A549 (cell line): ENCODE measurements around the gene ZNF860. TPM values are rescaled to one million over a fixed set of nuclear protein-coding genes. Genes with fewer than 3 reads are reported as not detected.

Source experiments
- ATAC-seq, 2 experiments: fragments of 200-7000 bp in 1 of 2; fragments of >200 bp in 1 of 2; cut with Nextera tagmentation in 1 of 2; cut with Tn5 transposase in 1 of 2; 3 replicates each; pipeline versions ENCODE4 v1.8.0 to v1.9.1; 2018 to 2020; ENCODE audit warnings: mild to moderate bottlenecking in 1 of 2, moderate library complexity in 1 of 2
- CTCF ChIA-PET: fragments of 300-600 bp; sonication (Branson Sonifier 250); formaldehyde crosslinking; extraction: SDS; loops from one replicate; lab custom pipeline; 2021; ENCODE audit warnings: antibody characterized with exemption, inconsistent platforms; lab: Yijun Ruan, JAX
- POLR2A ChIA-PET: fragments of 350-600 bp; formaldehyde crosslinking; extraction: SDS; loops from one replicate; lab custom pipeline; 2021; ENCODE audit warnings: antibody characterized with exemption, inconsistent platforms; lab: Yijun Ruan, JAX
- DNase-seq, 2 experiments: peaks; one replicate each; pipeline versions ENCODE4 v3.0.0 to v3.0.0-alpha.2; 2011 to 2016; ENCODE audit warnings: low read depth in 1 of 2, low spot score in 1 of 2
- FAIRE-seq: peaks from 2 replicates; lab custom pipeline; 2011; peaks lifted over from hg19 to GRCh38; lab: Jason Lieb, UNC
- H3K27ac ChIP-seq, 2 experiments: fragments of >200 bp; sonication (Bioruptor Twin); formaldehyde crosslinking; 3 replicates each; pipeline ENCODE4 v1.5.1; 2016 to 2017
- H3K4me1 ChIP-seq: fragments of >200 bp; sonication (Bioruptor Twin); formaldehyde crosslinking; 3 replicates; pipeline ENCODE4 v1.6.1; 2016
- H3K4me2 ChIP-seq: fragments of >200 bp; sonication (Bioruptor Twin); formaldehyde crosslinking; 3 replicates; pipeline ENCODE4 v1.6.1; 2016
- H3K4me3 ChIP-seq: fragments of >200 bp; sonication (Bioruptor Twin); formaldehyde crosslinking; 3 replicates; pipeline ENCODE4 v1.5.1; 2016
- H3K9me3 ChIP-seq: fragments of >200 bp; sonication (Bioruptor Twin); formaldehyde crosslinking; 3 replicates; pipeline ENCODE4 v1.6.1; 2016
- BHLHE40 ChIP-seq: IDR thresholded peaks from 2 replicates; pipeline ENCODE4 v1.6.1; 2012; ENCODE audit warnings: low read depth, low read length, inconsistent platforms
- CBX2 ChIP-seq: fragments of 200-600 bp; sonication (generic); IDR thresholded peaks from 2 replicates; pipeline ENCODE4 v1.6.1; 2016; ENCODE audit warnings: low read depth, mild to moderate bottlenecking, borderline replicate concordance
- CBX8 ChIP-seq: fragments of 200-600 bp; sonication (generic); IDR thresholded peaks from 2 replicates; pipeline ENCODE4 v1.6.1; 2016
- CHD4 ChIP-seq: fragments of 200-600 bp; sonication (generic); IDR thresholded peaks from 2 replicates; pipeline ENCODE4 v1.6.1; 2016; ENCODE audit warnings: antibody characterized with exemption, mild to moderate bottlenecking, borderline replicate concordance
- EHMT2 ChIP-seq: fragments of 200-600 bp; sonication (generic); IDR thresholded peaks from 2 replicates; pipeline ENCODE4 v1.6.1; 2016; ENCODE audit warnings: antibody characterized with exemption, low read depth, mild to moderate bottlenecking, moderate library complexity
- ELK1 ChIP-seq: fragments of 150-350 bp; IDR thresholded peaks from 2 replicates; pipeline ENCODE4 v1.6.1; 2014; ENCODE audit warnings: low read depth, mild to moderate bottlenecking, low read length
- ESRRA ChIP-seq: fragments of 150-350 bp; IDR thresholded peaks from 2 replicates; pipeline ENCODE4 v1.6.1; 2014; ENCODE audit warnings: mild to moderate bottlenecking, low read length, borderline replicate concordance
- FOSB ChIP-seq: fragments of 250-450 bp; sonication (Bioruptor Pico); IDR thresholded peaks from 2 replicates; pipeline ENCODE4 v1.5.0; 2020; ENCODE audit warnings: mild to moderate bottlenecking, moderate library complexity
- FOSL2 ChIP-seq, 2 experiments: fragments of 450-650 bp in 1 of 2; fragments of >200 bp in 1 of 2; sonication (Bioruptor Twin) in 1 of 2; formaldehyde crosslinking; IDR thresholded peaks; 2 replicates each; pipeline versions ENCODE4 v1.5.0 to v1.6.1; 2016 to 2020; ENCODE audit warnings: mild to moderate bottlenecking in 1 of 2, moderate library complexity in 1 of 2
- FOXS1 ChIP-seq: fragments of 250-450 bp; sonication (Bioruptor Pico); IDR thresholded peaks from 2 replicates; pipeline ENCODE4 v1.5.0; 2020; ENCODE audit warnings: mild to moderate bottlenecking, moderate library complexity
- GATA3 ChIP-seq: IDR thresholded peaks from 2 replicates; pipeline ENCODE4 v1.6.1; 2012; ENCODE audit warnings: borderline replicate concordance
- HDAC2 ChIP-seq: fragments of 200-600 bp; sonication (generic); IDR thresholded peaks from 2 replicates; pipeline ENCODE4 v1.6.1; 2016
- HES2 ChIP-seq: fragments of >200 bp; sonication (Bioruptor Twin); formaldehyde crosslinking; IDR thresholded peaks from 2 replicates; pipeline ENCODE4 v1.6.1; 2016
- HEYL ChIP-seq: fragments of 250-450 bp; sonication (Bioruptor Pico); IDR thresholded peaks from 2 replicates; pipeline ENCODE4 v1.8.0; 2021; ENCODE audit warnings: mild to moderate bottlenecking, moderate library complexity
- HOXB5 ChIP-seq: fragments of 250-450 bp; sonication (Bioruptor Pico); IDR thresholded peaks from 2 replicates; pipeline ENCODE4 v1.5.0; 2020; ENCODE audit warnings: mild to moderate bottlenecking, moderate library complexity
- JUN ChIP-seq, 2 experiments: fragments of >200 bp; sonication (Bioruptor Twin); formaldehyde crosslinking; IDR thresholded peaks; 2 replicates in 1 of 2; 3 replicates in 1 of 2; pipeline ENCODE4 v1.6.1; 2016 to 2017
- KDM5A ChIP-seq: fragments of 200-600 bp; sonication (generic); IDR thresholded peaks from 2 replicates; pipeline ENCODE4 v1.6.1; 2016; ENCODE audit warnings: antibody characterized with exemption, mild to moderate bottlenecking
- MAZ ChIP-seq: fragments of 150-350 bp; IDR thresholded peaks from 2 replicates; pipeline ENCODE4 v1.6.1; 2014; ENCODE audit warnings: antibody characterized with exemption, low read depth, low read length, borderline replicate concordance
- MYC ChIP-seq: IDR thresholded peaks from 2 replicates; pipeline ENCODE4 v1.6.1; 2012; ENCODE audit warnings: mild to moderate bottlenecking, inconsistent platforms, low read length, improper control_type of control experiment, borderline replicate concordance
- NFE2L2 ChIP-seq: fragments of 150-350 bp; conservative IDR thresholded peaks from 2 replicates; pipeline ENCODE4 v1.6.1; 2014; ENCODE audit warnings: low read length
- NPAS2 ChIP-seq: fragments of 250-450 bp; sonication (Bioruptor Pico); IDR thresholded peaks from 2 replicates; pipeline ENCODE4 v1.8.0; 2022; ENCODE audit warnings: mild to moderate bottlenecking, moderate library complexity, borderline replicate concordance
- PBX3 ChIP-seq: IDR thresholded peaks from 2 replicates; pipeline ENCODE4 v1.6.1; 2012
- PHF8 ChIP-seq: fragments of 200-600 bp; sonication (generic); IDR thresholded peaks from 2 replicates; pipeline ENCODE4 v1.6.1; 2016; ENCODE audit warnings: low read depth, mild to moderate bottlenecking, antibody characterized with exemption, moderate library complexity, borderline replicate concordance
- RAD21 ChIP-seq, 2 experiments: fragments of >200 bp in 1 of 2; sonication (Bioruptor Twin) in 1 of 2; formaldehyde crosslinking in 1 of 2; IDR thresholded peaks in 1 of 2; conservative IDR thresholded peaks in 1 of 2; 2 replicates in 1 of 2; 3 replicates in 1 of 2; pipeline ENCODE4 v1.6.1; 2012 to 2018; ENCODE audit warnings: inconsistent platforms in 1 of 2
- RARB ChIP-seq: fragments of 250-450 bp; sonication (Bioruptor Pico); IDR thresholded peaks from 2 replicates; pipeline ENCODE4 v1.8.0; 2021; ENCODE audit warnings: mild to moderate bottlenecking, moderate library complexity
- RCOR1 ChIP-seq: fragments of 150-350 bp; IDR thresholded peaks from 2 replicates; pipeline ENCODE4 v1.6.1; 2014; ENCODE audit warnings: antibody characterized with exemption, low read length, low read depth
- SMC3 ChIP-seq: fragments of >200 bp; sonication (Bioruptor Twin); formaldehyde crosslinking; IDR thresholded peaks from 3 replicates; pipeline ENCODE4 v1.6.1; 2018; ENCODE audit warnings: inconsistent platforms
- TFCP2L1 ChIP-seq: fragments of 250-450 bp; sonication (Bioruptor Pico); IDR thresholded peaks from 2 replicates; pipeline ENCODE4 v1.5.0; 2021; ENCODE audit warnings: mild to moderate bottlenecking
- ZFP36 ChIP-seq: fragments of 450-650 bp; IDR thresholded peaks from 2 replicates; pipeline ENCODE4 v1.6.1; 2014; ENCODE audit warnings: borderline replicate concordance; ENCODE audit not compliant: partially characterized antibody
- ZNF302 ChIP-seq: fragments of 250-450 bp; sonication (Bioruptor Pico); IDR thresholded peaks from 2 replicates; pipeline ENCODE4 v1.9.0; 2021; ENCODE audit warnings: inconsistent platforms, mild to moderate bottlenecking, moderate library complexity
- WGBS: methylation state at CpG from one replicate; pipeline ENCODE4 v1.1.6; 2017; ENCODE audit errors: missing lambda C conversion rate; 5-methylcytosine and 5-hydroxymethylcytosine counted together
- polyA plus RNA-seq, 4 experiments: library from polyadenylated mRNA; depleted of rRNA in 3 of 4; stranded (reverse); fragments of >200 nt; fragmentation: RNase III in 1 of 4; extraction: RNeasy Plus Mini Kit Qiagen cat#74134 plus additional on column Dnase treatment in 1 of 4; gene quantifications; 2 replicates in 3 of 4; 3 replicates in 1 of 4; pipeline ENCODE4 v1.2.3, GENCODE V29; 2011 to 2017
- TF ChIP-seq, protein P1 (sequence below): IDR thresholded peaks from 2 replicates; pipeline ENCODE4 v1.6.1; 2012
- TF ChIP-seq, protein P2 (sequence below): fragments of 250-450 bp; sonication (Bioruptor Pico); IDR thresholded peaks from 2 replicates; pipeline ENCODE4 v1.5.0; 2021; ENCODE audit warnings: mild to moderate bottlenecking, moderate library complexity, borderline replicate concordance
- TF ChIP-seq, protein P3 (sequence below): fragments of 450-650 bp; IDR thresholded peaks from 2 replicates; pipeline ENCODE4 v1.6.1; 2014; ENCODE audit warnings: antibody characterized with exemption
- TF ChIP-seq, protein P4 (sequence below): fragments of 250-450 bp; sonication (Bioruptor Pico); IDR thresholded peaks from 2 replicates; pipeline ENCODE4 v1.5.0; 2020; ENCODE audit warnings: low read depth, mild to moderate bottlenecking, moderate library complexity

ZNF860 gene
- polyA plus RNA-seq, 2 of the 4 experiments (the other 2 are of a cell fraction), result 1.3 to 2.4 TPM

DNA sequence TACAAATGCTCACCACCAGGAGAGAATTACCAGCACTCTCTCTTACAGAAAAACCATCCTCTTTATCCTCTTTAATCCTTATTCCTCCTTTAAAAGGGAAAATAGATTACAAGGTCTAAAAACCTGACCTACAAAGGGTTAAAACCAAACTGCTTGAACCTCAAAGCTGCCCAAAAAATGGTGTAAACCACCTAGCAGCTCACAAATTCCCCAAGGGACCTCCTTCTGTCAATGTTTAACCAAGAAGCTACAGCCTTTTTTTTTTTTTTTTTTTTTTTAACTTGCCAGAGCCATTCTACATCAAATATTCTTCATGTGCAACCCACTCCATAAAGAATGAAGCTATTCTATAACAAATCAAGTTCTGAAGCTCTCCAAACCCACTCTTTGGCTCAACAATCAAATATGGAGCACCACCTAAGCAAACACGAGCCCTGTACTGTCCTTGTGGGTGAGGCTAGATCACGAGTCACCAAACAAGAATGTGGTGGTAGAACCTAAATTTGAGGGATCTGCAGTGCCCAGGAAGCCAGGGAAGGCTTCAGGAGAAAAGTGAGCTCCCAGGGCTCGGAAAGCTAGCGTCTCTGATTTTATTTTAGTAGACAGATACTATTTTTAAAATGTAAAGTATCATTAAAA, 20.6 kb upstream of the ZNF860 start:
- Histone ChIP-seq H3K4me2 (peak overlapping the region; percentile 80), H3K4me1 (peaks cover 58% of the 10 kb centered on the region), H3K4me3 (peak overlapping the region; percentile 22; the same call in 1 of the 3 replicates), H3K27ac (peak overlapping the region; percentile 71 to 74), H3K9me3 (peaks cover 7% of the 10 kb centered on the region)
- FAIRE-seq (peak; percentile 54), ATAC-seq (peak; percentile 74 to 90), DNase-seq (peak; percentile 50 to 76)
- 2% methylated on average over 4 of the region's 4 CpGs for WGBS
- ChIA-PET CTCF (interaction anchor here (0.6 to 1.9 kb wide), 5 partner anchors 9 to 216 kb away, joined by 4 to 8 read pairs (median 5); no protein-coding TSS in a partner anchor), POLR2A (interaction anchor here (0.6 to 1.4 kb wide), 2 partner anchors 20 to 58 kb away, joined by 3 to 4 read pairs; no protein-coding TSS in a partner anchor)
- TF ChIP-seq ZNF302 (no peak), BHLHE40 (no peak), HES2 (no peak), TFCP2L1 (CRISPR knock-in tag) (no peak), HEYL (CRISPR knock-in tag) (no peak), CHD4 (no peak), KDM5A (no peak), JUN (IDR thresholded peaks at IDR 0.05) (0 out of 5 replicates have a peak, but pooled peaks of 1 of the 2 experiments have one; percentile 25), CBX8 (no peak), PHF8 (no peak), ELK1 (no peak), PBX3 (no peak), RCOR1 (no peak), RARB (CRISPR knock-in tag) (no peak), GATA3 (no peak), SMC3 (no peak), FOSL2 (IDR thresholded peaks at IDR 0.05) (no peak), FOSL2 (CRISPR knock-in tag; IDR thresholded peaks at IDR 0.05) (peak; percentile 46; the same call in 1 of the 2 replicates), FOXS1 (CRISPR knock-in tag) (no peak), CBX2 (no peak), MAZ (no peak), FOSB (CRISPR knock-in tag) (no peak), MYC (no peak), ESRRA (no peak), NFE2L2 (no peak), ZFP36 (no peak), EHMT2 (0 out of 2 replicates have a peak, but pooled peaks have one; percentile 38), RAD21 (conservative IDR thresholded peaks at IDR 0.05 in 1 of 2, IDR thresholded peaks at IDR 0.05 in 1 of 2) (no peak), NPAS2 (CRISPR knock-in tag) (no peak), HOXB5 (CRISPR knock-in tag) (no peak), HDAC2 (no peak)
- TF ChIP-seq, protein P1, sequence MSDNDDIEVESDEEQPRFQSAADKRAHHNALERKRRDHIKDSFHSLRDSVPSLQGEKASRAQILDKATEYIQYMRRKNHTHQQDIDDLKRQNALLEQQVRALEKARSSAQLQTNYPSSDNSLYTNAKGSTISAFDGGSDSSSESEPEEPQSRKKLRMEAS, result 0 out of 2 replicates have a peak, but pooled peaks have one; percentile 27
- TF ChIP-seq, protein P2, sequence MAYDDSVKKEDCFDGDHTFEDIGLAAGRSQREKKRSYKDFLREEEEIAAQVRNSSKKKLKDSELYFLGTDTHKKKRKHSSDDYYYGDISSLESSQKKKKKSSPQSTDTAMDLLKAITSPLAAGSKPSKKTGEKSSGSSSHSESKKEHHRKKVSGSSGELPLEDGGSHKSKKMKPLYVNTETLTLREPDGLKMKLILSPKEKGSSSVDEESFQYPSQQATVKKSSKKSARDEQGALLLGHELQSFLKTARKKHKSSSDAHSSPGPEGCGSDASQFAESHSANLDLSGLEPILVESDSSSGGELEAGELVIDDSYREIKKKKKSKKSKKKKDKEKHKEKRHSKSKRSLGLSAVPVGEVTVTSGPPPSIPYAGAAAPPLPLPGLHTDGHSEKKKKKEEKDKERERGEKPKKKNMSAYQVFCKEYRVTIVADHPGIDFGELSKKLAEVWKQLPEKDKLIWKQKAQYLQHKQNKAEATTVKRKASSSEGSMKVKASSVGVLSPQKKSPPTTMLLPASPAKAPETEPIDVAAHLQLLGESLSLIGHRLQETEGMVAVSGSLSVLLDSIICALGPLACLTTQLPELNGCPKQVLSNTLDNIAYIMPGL (CRISPR knock-in tag), result no peak
- TF ChIP-seq, protein P3, sequence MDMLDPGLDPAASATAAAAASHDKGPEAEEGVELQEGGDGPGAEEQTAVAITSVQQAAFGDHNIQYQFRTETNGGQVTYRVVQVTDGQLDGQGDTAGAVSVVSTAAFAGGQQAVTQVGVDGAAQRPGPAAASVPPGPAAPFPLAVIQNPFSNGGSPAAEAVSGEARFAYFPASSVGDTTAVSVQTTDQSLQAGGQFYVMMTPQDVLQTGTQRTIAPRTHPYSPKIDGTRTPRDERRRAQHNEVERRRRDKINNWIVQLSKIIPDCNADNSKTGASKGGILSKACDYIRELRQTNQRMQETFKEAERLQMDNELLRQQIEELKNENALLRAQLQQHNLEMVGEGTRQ, result no peak
- TF ChIP-seq, protein P4, sequence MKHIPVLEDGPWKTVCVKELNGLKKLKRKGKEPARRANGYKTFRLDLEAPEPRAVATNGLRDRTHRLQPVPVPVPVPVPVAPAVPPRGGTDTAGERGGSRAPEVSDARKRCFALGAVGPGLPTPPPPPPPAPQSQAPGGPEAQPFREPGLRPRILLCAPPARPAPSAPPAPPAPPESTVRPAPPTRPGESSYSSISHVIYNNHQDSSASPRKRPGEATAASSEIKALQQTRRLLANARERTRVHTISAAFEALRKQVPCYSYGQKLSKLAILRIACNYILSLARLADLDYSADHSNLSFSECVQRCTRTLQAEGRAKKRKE, result no peak
